Measurements from ENCODE around the gene SMYD4. TPM values are rescaled to one million over a fixed set of nuclear protein-coding genes. Genes with fewer than 3 reads are reported as not detected.
A peak's percentile ranks its signal among the peaks of the same experiment; 100 is the strongest.

SMYD4 gene
- total RNA-seq, 1 donor from 2014 or later, result 21.8 TPM

DNA sequence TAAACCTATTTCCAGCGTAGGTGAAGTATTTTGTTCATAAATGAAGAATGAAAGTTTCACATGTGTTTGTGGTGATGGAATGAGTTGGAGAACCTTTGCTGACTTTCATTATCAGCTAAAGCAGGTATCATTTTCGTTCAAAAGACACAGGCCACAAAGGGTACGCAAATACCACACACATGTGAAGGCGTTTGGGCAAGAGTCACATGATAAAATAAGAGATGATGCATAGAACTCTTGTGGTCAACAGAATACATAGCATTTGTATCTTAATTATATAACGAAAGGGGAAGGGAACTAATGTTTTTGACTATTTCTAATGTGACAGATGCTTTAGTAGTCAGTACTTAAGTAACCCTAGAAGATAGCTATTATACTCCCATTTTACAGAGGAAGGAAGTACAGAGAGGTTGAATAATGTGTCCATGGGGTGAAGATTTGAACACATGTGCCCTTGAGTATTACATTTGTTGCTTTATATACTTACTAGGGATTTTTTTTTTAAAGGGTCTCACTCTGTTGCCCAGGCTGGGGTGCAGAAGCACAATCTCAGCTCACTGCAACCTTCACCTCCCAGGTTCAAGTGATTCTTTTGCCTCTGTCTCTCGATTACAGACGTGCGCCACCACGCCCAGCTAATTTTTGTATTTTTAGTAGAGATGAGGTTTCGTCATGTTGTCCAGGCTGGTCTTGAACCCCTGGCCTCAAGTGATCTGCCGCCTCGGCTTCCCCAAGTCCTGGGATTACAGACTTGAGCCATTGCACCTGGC lies 4.9 kb upstream of the SMYD4 start:
- H3K4me3 Mint-ChIP-seq, result peak overlapping the region; percentile 28
- intact Hi-C loops (cut with micrococcal nuclease), result no loop called here
- ChIA-PET POLR2A (interaction anchor here (0.6 to 2.0 kb wide), 4 partner anchors 112 to 502 kb away, joined by 3 to 15 read pairs (median 4); partner anchors contain the start of gene TSR1), CTCF (interaction anchor here (0.6 to 2.3 kb wide), 5 partner anchors 31 to 259 kb away, joined by 3 to 7 read pairs (median 4); no protein-coding TSS in a partner anchor)
- H3K9me3 Mint-ChIP-seq, result no peaks in the 10 kb centered on the region
- no peaks in the 10 kb centered on the region for H3K27me3 Mint-ChIP-seq
- peak; percentile 9 for ATAC-seq (ENCODE audit: low read depth)
- H3K4me1 Mint-ChIP-seq, result peaks cover 40% of the 10 kb centered on the region
- no peak for TF ChIP-seq CTCF (IDR thresholded peaks at IDR 0.05)
- DNase-seq, result no peak
- peaks cover 28% of the 10 kb centered on the region for H3K36me3 Mint-ChIP-seq (ENCODE audit: low read depth)
- H3K27ac Mint-ChIP-seq, result peak overlapping the region; percentile 65

GRCh38 chr17:1830288-1830687 lies 586 bp upstream of the SMYD4 start:
- DNase-seq, result peak; percentile 17
- Mint-ChIP-seq H3K36me3 (ENCODE audit: low read depth) (peaks cover 31% of the 10 kb centered on the region), H3K9me3 (no peaks in the 10 kb centered on the region), H3K27ac (peak overlapping the region; percentile 83), H3K4me3 (peak overlapping the region; percentile 91), H3K27me3 (no peaks in the 10 kb centered on the region), H3K4me1 (peaks cover 46% of the 10 kb centered on the region)
- no peak for ATAC-seq (ENCODE audit: low read depth)
- intact Hi-C loops (cut with micrococcal nuclease), result no loop called here
- TF ChIP-seq CTCF (IDR thresholded peaks at IDR 0.05), result no peak
- ChIA-PET POLR2A (interaction anchor here (0.6 to 2.6 kb wide), 9 partner anchors 9 to 238 kb away, joined by 3 to 22 read pairs (median 5); no protein-coding TSS in a partner anchor), CTCF (interaction anchor here (1.0 kb wide), 1 partner anchor 109 kb away, joined by 3 read pairs; no protein-coding TSS in a partner anchor)

- ATAC-seq (ENCODE audit: low read depth), result no peak
- intact Hi-C loops (cut with micrococcal nuclease), result loop anchor here (1.0 to 2.0 kb wide), 2 partner anchors 113 to 144 kb away; partner anchors contain the start of gene PRPF8
- CTCF ChIA-PET, result interaction anchor here (0.7 to 1.3 kb wide), 2 partner anchors 45 to 113 kb away, joined by 3 to 5 read pairs; no protein-coding TSS in a partner anchor
- TF ChIP-seq CTCF (IDR thresholded peaks at IDR 0.05), result no peak
- peak overlapping the region; percentile 83 for H3K27ac Mint-ChIP-seq
- POLR2A ChIA-PET, result interaction anchor here (0.6 to 2.6 kb wide), 12 partner anchors 8 to 237 kb away, joined by 3 to 22 read pairs (median 5); partner anchors contain the start of genes SLC43A2 and WDR81
- H3K27me3 Mint-ChIP-seq, result no peaks in the 10 kb centered on the region
- DNase-seq, result no peak
- H3K4me3 Mint-ChIP-seq, result peak overlapping the region; percentile 91
- H3K36me3 Mint-ChIP-seq (ENCODE audit: low read depth), result peaks cover 33% of the 10 kb centered on the region
- H3K4me1 Mint-ChIP-seq, result peaks cover 39% of the 10 kb centered on the region
- H3K9me3 Mint-ChIP-seq, result no peaks in the 10 kb centered on the region
Measured at GRCh38 chr17:1829216-1829591, 498 bp downstream of the SMYD4 start.

DNA sequence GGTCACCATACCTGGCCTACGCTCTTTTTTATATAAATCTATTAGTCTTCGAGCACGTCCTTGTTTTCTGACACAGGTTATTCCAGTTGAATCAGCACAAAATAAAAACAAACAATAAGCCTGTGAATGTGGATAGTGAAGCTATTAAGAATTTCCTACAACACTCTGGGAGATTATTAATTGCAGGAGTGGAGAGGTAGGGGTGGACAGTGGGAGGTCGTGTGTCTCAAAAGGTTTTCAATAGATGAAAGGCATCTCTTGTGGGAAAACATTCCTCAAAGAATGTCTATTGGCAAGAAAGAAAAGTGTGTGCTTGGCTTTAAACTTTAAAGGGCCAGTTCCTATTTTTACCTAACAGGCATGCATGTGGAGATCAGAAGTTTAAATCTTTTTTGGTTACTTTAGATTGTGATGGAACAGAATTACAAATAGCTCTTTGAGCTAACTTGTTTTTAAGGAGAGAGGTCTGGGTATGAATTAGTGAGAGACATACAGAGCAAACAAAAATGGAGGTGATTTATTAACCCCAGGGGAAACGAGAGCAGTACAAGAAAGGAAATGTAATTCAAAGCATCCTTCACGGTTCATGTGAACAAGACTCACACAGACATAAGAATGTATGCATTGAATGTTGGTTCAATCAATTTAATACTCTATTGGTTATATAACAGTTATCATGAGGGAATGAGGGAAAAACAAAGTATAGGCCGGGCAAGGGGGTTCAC lies 9.0 kb downstream of the SMYD4 start:
- no peak for TF ChIP-seq CTCF (IDR thresholded peaks at IDR 0.05)
- intact Hi-C loops (cut with micrococcal nuclease), result no loop called here
- ChIA-PET CTCF (no interaction called here), POLR2A (interaction anchor here (0.7 to 1.7 kb wide), 3 partner anchors 9 to 172 kb away, joined by 3 to 6 read pairs (median 5); partner anchors contain the start of genes RPA1 and SMYD4)
- Mint-ChIP-seq H3K4me3 (peak overlapping the region; percentile 37), H3K9me3 (no peaks in the 10 kb centered on the region), H3K27me3 (no peaks in the 10 kb centered on the region), H3K36me3 (ENCODE audit: low read depth) (peaks cover 27% of the 10 kb centered on the region), H3K27ac (peak overlapping the region; percentile 78), H3K4me1 (peaks cover 23% of the 10 kb centered on the region)
- ATAC-seq (ENCODE audit: low read depth) (peak; percentile 51), DNase-seq (no peak)
